Measurements from ENCODE around the gene GDAP1L1.
"Not testable (repeated sequence)": the region's sequence is repeated elsewhere in the genome, so short reads cannot be mapped to it uniquely, and the experiment has no call there.

GDAP1L1 gene

GRCh38 chr20:44309763-44310663, 62.9 kb downstream of the GDAP1L1 start:
- DNase-seq: no peak

- DNase-seq: peak; percentile 98
Observed at GRCh38 chr20:44310664-44311639, 63.8 kb downstream of the GDAP1L1 start, which contains the start of gene FITM2. Gene FITM2, minus strand, starts transcription at chr20:44311202. Its CDS starts 54 bp downstream, at chr20:44311148.

GRCh38 chr20:44314870-44315269, 67.8 kb downstream of the GDAP1L1 start:
- DNase-seq: no peak

- DNase-seq: no peak
Observed at GRCh38 chr20:44319839-44320422, 72.8 kb downstream of the GDAP1L1 start.

DNA sequence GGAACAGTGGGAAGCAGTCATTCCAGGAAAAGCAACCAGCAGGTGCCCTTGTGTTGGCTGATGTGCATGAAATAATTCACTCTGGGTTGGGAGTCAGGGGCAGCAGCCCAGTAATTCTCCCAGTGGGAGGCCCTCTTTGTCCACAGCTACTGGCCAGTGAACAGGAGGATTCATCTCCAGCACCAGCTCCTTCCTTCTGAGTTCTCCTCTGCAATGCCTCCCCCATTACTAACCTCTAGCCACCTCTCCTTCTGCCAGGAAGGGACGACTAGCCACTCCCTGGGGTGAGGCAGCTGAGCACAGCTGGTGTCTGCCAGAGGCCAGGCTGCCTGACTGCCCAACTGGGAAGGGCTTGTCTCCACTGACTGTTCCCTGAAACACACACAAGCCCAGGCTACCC, 77.2 kb downstream of the GDAP1L1 start:
- no peak for DNase-seq

- DNase-seq: no peak
Observed at GRCh38 chr20:44326391-44327159, 79.5 kb downstream of the GDAP1L1 start.

- DNase-seq: not testable (repeated sequence)
Observed at GRCh38 chr20:44327748-44328147, 80.6 kb downstream of the GDAP1L1 start.

- DNase-seq: no peak
Observed at GRCh38 chr20:44328428-44328827, 81.3 kb downstream of the GDAP1L1 start.

All from CD4-positive, alpha-beta T cell treated with Interleukin-21 for 1 hour (primary cell).